Measurements from ENCODE around the gene TWF1. TPM values are rescaled to one million over a fixed set of nuclear protein-coding genes. Genes with fewer than 3 reads are reported as not detected.

TWF1 gene
- total and polyA plus RNA-seq, 9 of the 15 experiments (the other 6 are each of a cell fraction or from before 2014, with no cell fraction given), result 10.3 to 29.4 (median 23.4) TPM

DNA sequence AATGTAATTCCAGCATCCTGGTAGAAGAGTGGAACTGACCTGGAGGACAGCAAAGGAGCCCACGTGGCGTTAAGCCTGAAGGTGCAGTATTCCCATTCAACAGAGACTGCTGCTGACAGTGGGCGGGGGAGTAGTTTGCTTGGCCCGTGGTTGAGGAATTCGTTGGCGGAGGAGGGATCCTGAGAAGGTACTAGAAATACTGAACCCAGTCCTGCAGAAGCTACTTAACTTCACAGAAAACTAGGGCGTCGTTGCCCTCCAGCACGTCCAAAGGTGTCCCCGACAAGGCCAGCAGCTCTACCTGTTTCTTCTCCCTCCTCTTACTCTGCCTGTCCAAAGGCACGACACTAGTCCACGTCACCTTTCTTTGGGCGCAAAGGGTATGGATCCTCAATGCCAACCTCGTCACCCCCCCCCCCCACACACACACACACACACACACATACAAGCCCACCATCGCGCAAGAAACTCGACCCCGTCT lies 47.8 kb downstream of the TWF1 start (continued):
- TF ChIP-seq MYC (IDR thresholded peaks at IDR 0.05; ENCODE audit: low read depth, low read length) (peak; percentile 62; the same call in 1 of the 2 replicates), MYC (CRISPR knock-in tag; IDR thresholded peaks at IDR 0.05; ENCODE audit: borderline replicate concordance, low read depth) (no peak), POLR2A (conservative IDR thresholded peaks at IDR 0.05) (peak; percentile 82; the same call in 1 of the 2 replicates), PRPF4 (IDR thresholded peaks at IDR 0.05; ENCODE audit: insufficient read depth, low read depth, low read length, poor library complexity, severe bottlenecking) (no peak), HDAC2 (IDR thresholded peaks at IDR 0.05) (0 out of 2 replicates have a peak, but pooled peaks have one; percentile 22), NKRF (IDR thresholded peaks at IDR 0.05; ENCODE audit: borderline replicate concordance) (peak; percentile 86; the same call in 1 of the 2 replicates), SAP30 (IDR thresholded peaks at IDR 0.05; ENCODE audit: borderline replicate concordance, insufficient read depth, low read depth, low read length, poor library complexity, severe bottlenecking) (peak; percentile 46), L3MBTL2 (IDR thresholded peaks at IDR 0.05) (peak; percentile 53), GATAD2B (IDR thresholded peaks at IDR 0.05; ENCODE audit: borderline replicate concordance) (no peak), NFIC (IDR thresholded peaks at IDR 0.05) (no peak), SIN3A (IDR thresholded peaks at IDR 0.05; ENCODE audit: borderline replicate concordance in 2 of 2, control insufficient read depth in 1 of 2, low read depth in 2 of 2, low read length in 2 of 2) (peak; percentile 63 to 93; a peak in 3 of 4 replicates), ELF4 (CRISPR knock-in tag; IDR thresholded peaks at IDR 0.05) (peak; percentile 89), E2F3 (CRISPR knock-in tag; IDR thresholded peaks at IDR 0.05) (no peak), ZNF398 (CRISPR knock-in tag; IDR thresholded peaks at IDR 0.05) (no peak), PHF20 (IDR thresholded peaks at IDR 0.05; ENCODE audit: partially characterized antibody) (peak; percentile 60), NFXL1 (CRISPR knock-in tag; IDR thresholded peaks at IDR 0.05) (no peak), HDAC8 (tag; IDR thresholded peaks at IDR 0.05) (no peak), ETS1 (conservative IDR thresholded peaks at IDR 0.05; ENCODE audit: control insufficient read depth, low read depth, low read length) (peak; percentile 63; the same call in 1 of the 2 replicates)
- TF ChIP-seq, protein P1, sequence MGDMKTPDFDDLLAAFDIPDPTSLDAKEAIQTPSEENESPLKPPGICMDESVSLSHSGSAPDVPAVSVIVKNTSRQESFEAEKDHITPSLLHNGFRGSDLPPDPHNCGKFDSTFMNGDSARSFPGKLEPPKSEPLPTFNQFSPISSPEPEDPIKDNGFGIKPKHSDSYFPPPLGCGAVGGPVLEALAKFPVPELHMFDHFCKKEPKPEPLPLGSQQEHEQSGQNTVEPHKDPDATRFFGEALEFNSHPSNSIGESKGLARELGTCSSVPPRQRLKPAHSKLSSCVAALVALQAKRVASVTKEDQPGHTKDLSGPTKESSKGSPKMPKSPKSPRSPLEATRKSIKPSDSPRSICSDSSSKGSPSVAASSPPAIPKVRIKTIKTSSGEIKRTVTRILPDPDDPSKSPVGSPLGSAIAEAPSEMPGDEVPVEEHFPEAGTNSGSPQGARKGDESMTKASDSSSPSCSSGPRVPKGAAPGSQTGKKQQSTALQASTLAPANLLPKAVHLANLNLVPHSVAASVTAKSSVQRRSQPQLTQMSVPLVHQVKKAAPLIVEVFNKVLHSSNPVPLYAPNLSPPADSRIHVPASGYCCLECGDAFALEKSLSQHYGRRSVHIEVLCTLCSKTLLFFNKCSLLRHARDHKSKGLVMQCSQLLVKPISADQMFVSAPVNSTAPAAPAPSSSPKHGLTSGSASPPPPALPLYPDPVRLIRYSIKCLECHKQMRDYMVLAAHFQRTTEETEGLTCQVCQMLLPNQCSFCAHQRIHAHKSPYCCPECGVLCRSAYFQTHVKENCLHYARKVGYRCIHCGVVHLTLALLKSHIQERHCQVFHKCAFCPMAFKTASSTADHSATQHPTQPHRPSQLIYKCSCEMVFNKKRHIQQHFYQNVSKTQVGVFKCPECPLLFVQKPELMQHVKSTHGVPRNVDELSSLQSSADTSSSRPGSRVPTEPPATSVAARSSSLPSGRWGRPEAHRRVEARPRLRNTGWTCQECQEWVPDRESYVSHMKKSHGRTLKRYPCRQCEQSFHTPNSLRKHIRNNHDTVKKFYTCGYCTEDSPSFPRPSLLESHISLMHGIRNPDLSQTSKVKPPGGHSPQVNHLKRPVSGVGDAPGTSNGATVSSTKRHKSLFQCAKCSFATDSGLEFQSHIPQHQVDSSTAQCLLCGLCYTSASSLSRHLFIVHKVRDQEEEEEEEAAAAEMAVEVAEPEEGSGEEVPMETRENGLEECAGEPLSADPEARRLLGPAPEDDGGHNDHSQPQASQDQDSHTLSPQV (IDR thresholded peaks at IDR 0.05), result 0 out of 2 replicates have a peak, but pooled peaks have one; percentile 30
